ENCODE measurements around the gene STAP2.

STAP2 gene

DNA sequence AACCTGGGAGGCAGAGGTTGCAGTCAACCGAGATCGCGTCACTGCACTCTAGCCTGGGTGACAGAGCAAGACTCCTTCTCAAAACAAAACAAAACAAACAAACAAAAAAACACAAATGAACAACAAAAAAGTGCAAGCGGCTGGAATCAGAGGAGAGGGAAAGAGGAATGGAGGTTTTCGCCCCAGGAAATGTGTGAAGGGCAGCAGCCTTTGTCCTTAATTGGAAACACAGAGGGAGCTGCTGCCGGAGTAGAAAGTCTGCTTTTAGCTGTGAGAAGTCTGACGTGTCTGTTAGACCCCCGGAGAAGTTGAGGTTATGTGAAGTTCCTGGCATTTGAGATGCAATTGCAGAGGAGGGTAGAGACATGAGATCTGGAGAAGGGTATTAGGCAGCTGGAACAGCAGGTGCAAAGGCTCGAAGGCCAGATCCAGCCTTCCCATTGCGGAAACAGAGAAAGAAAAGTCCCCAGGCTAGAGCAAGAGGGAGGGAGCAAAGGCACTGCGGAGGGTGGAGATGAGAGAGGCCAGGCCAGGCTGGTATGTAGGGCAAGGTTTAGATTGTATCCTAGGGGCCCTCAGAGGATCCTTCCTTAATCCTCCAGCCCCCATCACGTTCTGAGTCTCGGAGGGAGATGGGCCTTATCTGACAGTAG lies 36.9 kb downstream of the STAP2 start:
- Histone ChIP-seq H3K27me3 (ENCODE audit: low read length) (no peaks in the 10 kb centered on the region), H2AFZ (ENCODE audit: low read depth, low read length, severe bottlenecking) (no peak overlapping the region), H3K36me3 (ENCODE audit: low read length) (no peaks in the 10 kb centered on the region), H3K27ac (ENCODE audit: low read depth, low read length) (no peak overlapping the region), H3F3A (ENCODE audit: insufficient read depth) (no peaks in the 10 kb centered on the region), H3K4me3 (ENCODE audit: insufficient read depth, low read length, poor library complexity, severe bottlenecking) (no peak overlapping the region), H3K9me2 (replicated peaks; ENCODE audit: insufficient read depth, low read length) (no peaks in the 10 kb centered on the region), H3K79me2 (ENCODE audit: insufficient read depth, low read length) (no peaks in the 10 kb centered on the region), H4K20me1 (ENCODE audit: low read depth, low read length) (no peaks in the 10 kb centered on the region), H3K4me2 (ENCODE audit: low read depth, low read length, poor library complexity, severe bottlenecking) (no peak overlapping the region), H3K9me3 (ENCODE audit: insufficient read depth, low read length) (no peaks in the 10 kb centered on the region), H3K9ac (ENCODE audit: low read length) (no peak overlapping the region)
- TF ChIP-seq, protein P1, sequence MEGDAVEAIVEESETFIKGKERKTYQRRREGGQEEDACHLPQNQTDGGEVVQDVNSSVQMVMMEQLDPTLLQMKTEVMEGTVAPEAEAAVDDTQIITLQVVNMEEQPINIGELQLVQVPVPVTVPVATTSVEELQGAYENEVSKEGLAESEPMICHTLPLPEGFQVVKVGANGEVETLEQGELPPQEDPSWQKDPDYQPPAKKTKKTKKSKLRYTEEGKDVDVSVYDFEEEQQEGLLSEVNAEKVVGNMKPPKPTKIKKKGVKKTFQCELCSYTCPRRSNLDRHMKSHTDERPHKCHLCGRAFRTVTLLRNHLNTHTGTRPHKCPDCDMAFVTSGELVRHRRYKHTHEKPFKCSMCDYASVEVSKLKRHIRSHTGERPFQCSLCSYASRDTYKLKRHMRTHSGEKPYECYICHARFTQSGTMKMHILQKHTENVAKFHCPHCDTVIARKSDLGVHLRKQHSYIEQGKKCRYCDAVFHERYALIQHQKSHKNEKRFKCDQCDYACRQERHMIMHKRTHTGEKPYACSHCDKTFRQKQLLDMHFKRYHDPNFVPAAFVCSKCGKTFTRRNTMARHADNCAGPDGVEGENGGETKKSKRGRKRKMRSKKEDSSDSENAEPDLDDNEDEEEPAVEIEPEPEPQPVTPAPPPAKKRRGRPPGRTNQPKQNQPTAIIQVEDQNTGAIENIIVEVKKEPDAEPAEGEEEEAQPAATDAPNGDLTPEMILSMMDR (IDR thresholded peaks at IDR 0.05; ENCODE audit: insufficient read depth, low read length, poor library complexity, severe bottlenecking), result no peak

DNA sequence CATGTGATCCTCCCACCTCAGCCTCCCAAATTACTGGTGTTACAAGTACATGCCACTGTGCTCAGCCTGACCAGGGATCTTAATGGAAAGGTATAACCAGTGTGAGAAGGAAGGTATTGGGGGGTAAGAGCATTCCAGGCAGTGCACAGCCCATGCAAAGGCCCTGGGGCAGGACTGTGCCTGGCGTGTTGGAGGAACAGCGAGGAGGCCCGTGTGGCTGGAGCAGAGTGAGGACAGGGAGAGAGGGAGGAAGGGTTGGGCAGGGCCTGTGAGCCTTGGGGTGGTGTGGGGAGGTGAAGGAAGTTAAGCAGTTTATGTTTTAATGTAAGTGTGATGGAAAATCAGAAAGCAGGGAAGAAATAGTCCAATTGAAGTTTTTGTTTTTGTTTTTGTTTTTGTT lies 38.0 kb downstream of the STAP2 start:
- Histone ChIP-seq H3K27me3 (ENCODE audit: low read length) (no peaks in the 10 kb centered on the region), H3K4me2 (ENCODE audit: low read depth, low read length, poor library complexity, severe bottlenecking) (no peak overlapping the region), H3K36me3 (ENCODE audit: low read length) (no peaks in the 10 kb centered on the region), H3K9ac (ENCODE audit: low read length) (no peak overlapping the region), H4K20me1 (ENCODE audit: low read depth, low read length) (no peaks in the 10 kb centered on the region), H3K79me2 (ENCODE audit: insufficient read depth, low read length) (no peaks in the 10 kb centered on the region), H3K9me3 (ENCODE audit: insufficient read depth, low read length) (no peaks in the 10 kb centered on the region), H3K9me2 (replicated peaks; ENCODE audit: insufficient read depth, low read length) (no peaks in the 10 kb centered on the region), H3F3A (ENCODE audit: insufficient read depth) (no peaks in the 10 kb centered on the region), H3K27ac (ENCODE audit: low read depth, low read length) (no peak overlapping the region), H3K4me3 (ENCODE audit: insufficient read depth, low read length, poor library complexity, severe bottlenecking) (no peak overlapping the region), H2AFZ (ENCODE audit: low read depth, low read length, severe bottlenecking) (no peak overlapping the region)
- no peak for TF ChIP-seq EZH2phosphoT487 (conservative IDR thresholded peaks at IDR 0.05; ENCODE audit: low read length)
- TF ChIP-seq, protein P1 (IDR thresholded peaks at IDR 0.05; ENCODE audit: insufficient read depth, low read length, poor library complexity, severe bottlenecking), result no peak

DNA sequence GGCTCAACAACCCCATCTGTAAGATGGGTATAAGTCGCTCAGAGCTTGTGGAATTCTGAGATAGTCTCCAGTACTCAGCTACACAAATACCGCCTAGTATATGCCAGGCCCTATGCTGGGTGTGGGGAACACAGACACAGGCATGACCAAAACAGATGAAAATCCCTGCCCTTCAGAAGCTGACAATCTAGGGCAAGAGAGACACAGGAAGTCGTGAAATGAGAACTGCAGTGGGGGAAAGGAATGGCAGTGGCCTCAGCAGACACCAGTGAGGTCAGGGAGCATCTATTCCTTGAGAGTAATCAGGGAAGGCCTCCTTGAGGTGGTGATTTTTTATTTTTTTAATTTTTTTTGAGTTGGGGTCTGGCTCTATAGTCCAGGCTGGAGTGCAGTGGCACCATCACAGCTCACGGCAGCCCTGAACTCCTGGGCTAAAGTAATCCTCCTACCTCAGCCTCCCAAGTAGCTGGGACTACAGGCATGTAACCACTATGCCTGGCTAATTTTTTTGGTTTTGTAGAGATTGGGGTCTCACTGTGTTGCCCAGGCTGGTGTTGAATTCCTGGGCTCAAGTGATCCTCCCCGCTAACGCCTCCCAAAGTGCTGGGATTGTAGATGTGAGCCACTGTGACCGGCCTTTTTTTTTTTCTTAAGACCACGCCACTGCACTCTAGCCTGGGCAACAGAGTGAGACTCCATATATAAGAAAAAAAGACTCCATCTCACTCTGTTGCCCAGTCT lies 39.6 kb downstream of the STAP2 start:
- Histone ChIP-seq H2AFZ (ENCODE audit: low read depth, low read length, severe bottlenecking) (no peak overlapping the region), H4K20me1 (ENCODE audit: low read depth, low read length) (no peaks in the 10 kb centered on the region), H3K4me2 (ENCODE audit: low read depth, low read length, poor library complexity, severe bottlenecking) (no peak overlapping the region), H3F3A (ENCODE audit: insufficient read depth) (no peaks in the 10 kb centered on the region), H3K36me3 (ENCODE audit: low read length) (no peaks in the 10 kb centered on the region), H3K4me3 (ENCODE audit: insufficient read depth, low read length, poor library complexity, severe bottlenecking) (no peak overlapping the region), H3K9me3 (ENCODE audit: insufficient read depth, low read length) (no peaks in the 10 kb centered on the region), H3K27me3 (ENCODE audit: low read length) (no peaks in the 10 kb centered on the region), H3K27ac (ENCODE audit: low read depth, low read length) (no peak overlapping the region), H3K79me2 (ENCODE audit: insufficient read depth, low read length) (no peaks in the 10 kb centered on the region), H3K9ac (ENCODE audit: low read length) (no peak overlapping the region), H3K9me2 (replicated peaks; ENCODE audit: insufficient read depth, low read length) (no peaks in the 10 kb centered on the region)
- TF ChIP-seq, protein P1 (IDR thresholded peaks at IDR 0.05; ENCODE audit: insufficient read depth, low read length, poor library complexity, severe bottlenecking), result no peak
- TF ChIP-seq EZH2phosphoT487 (conservative IDR thresholded peaks at IDR 0.05; ENCODE audit: low read length), result no peak
